CD4-positive, CD25-positive, alpha-beta regulatory T cell (primary cell): ENCODE measurements around the gene SLC39A1. TPM values are rescaled to one million over a fixed set of nuclear protein-coding genes. Genes with fewer than 3 reads are reported as not detected.

Source experiments
- ATAC-seq, 2 donors: fragments of 150-1000 bp; cut with Tn5 transposase; one replicate each; pipeline ENCODE4 v1.10.0; 2021; ENCODE audit warnings: low read depth in 2 of 2, moderate number of reproducible peaks in 2 of 2, moderate library complexity in 1 of 2
- DNase-seq, 3 donors: peaks; one replicate each; pipeline versions ENCODE4 v3.0.0 to v3.0.0-alpha.2; 2012 to 2022; ENCODE audit warnings: mixed read lengths in 1 of 3
- H3K27ac ChIP-seq: one replicate; pipeline ENCODE4 v1.7.0; 2013; ENCODE audit warnings: mild to moderate bottlenecking, low read length; ENCODE audit not compliant: insufficient read depth, poor library complexity, severe bottlenecking
- H3K27me3 ChIP-seq: one replicate; pipeline ENCODE4 v1.7.0; 2013; ENCODE audit warnings: low read length; ENCODE audit not compliant: control insufficient read depth, insufficient read depth
- H3K36me3 ChIP-seq: one replicate; pipeline ENCODE4 v1.7.0; 2013; ENCODE audit warnings: mild to moderate bottlenecking, low read length, moderate library complexity; ENCODE audit not compliant: control insufficient read depth, insufficient read depth
- H3K4me1 ChIP-seq: 2 replicates; pipeline ENCODE4 v1.7.0; 2013; ENCODE audit warnings: mild to moderate bottlenecking, low read length; ENCODE audit not compliant: insufficient read depth, control insufficient read depth, poor library complexity, severe bottlenecking
- H3K4me3 ChIP-seq: one replicate; pipeline ENCODE4 v1.7.0; 2013; ENCODE audit warnings: low read depth, mild to moderate bottlenecking, low read length, moderate library complexity
- H3K9me3 ChIP-seq, 2 experiments: 1 replicate in 1 of 2; 2 replicates in 1 of 2; pipeline ENCODE4 v1.7.0; 2013; ENCODE audit warnings: low read length in 2 of 2, mild to moderate bottlenecking in 1 of 2, moderate library complexity in 1 of 2; ENCODE audit not compliant: control insufficient read depth in 2 of 2
- H3K27ac Mint-ChIP-seq, 3 donors: one replicate each; pipeline ENCODE4 v1.8.0; 2020 to 2022; ENCODE audit warnings: mild to moderate bottlenecking in 3 of 3, mixed read lengths in 3 of 3, moderate library complexity in 2 of 3
- H3K27me3 Mint-ChIP-seq: one replicate; pipeline ENCODE4 v1.8.0; 2022; ENCODE audit warnings: mild to moderate bottlenecking, mixed read lengths
- H3K36me3 Mint-ChIP-seq: one replicate; pipeline ENCODE4 v1.8.0; 2020; ENCODE audit warnings: mixed read lengths
- H3K4me1 Mint-ChIP-seq, 4 donors: one replicate each; pipeline ENCODE4 v1.8.0; 2020 to 2022; ENCODE audit warnings: mixed read lengths in 4 of 4, mild to moderate bottlenecking in 1 of 4
- H3K4me3 Mint-ChIP-seq, 4 donors: one replicate each; pipeline ENCODE4 v1.8.0; 2020 to 2022; ENCODE audit warnings: mild to moderate bottlenecking in 4 of 4, mixed read lengths in 4 of 4, moderate library complexity in 3 of 4
- H3K9me3 Mint-ChIP-seq, 7 donors: one replicate each; pipeline ENCODE4 v1.8.0; 2020 to 2022; ENCODE audit warnings: mixed read lengths in 7 of 7, mild to moderate bottlenecking in 3 of 7, moderate library complexity in 2 of 7
- polyA plus RNA-seq, 4 donors: library from polyadenylated mRNA; unstranded; fragments of 300-500 nt; fragmentation: Illumina TruSeq; gene quantifications; one replicate each; pipeline ENCODE4 v1.2.3, GENCODE V29; 2021
- total RNA-seq: library from RNA; stranded (reverse); gene quantifications from one replicate; pipeline ENCODE4 v1.2.3, GENCODE V29; 2022

SLC39A1 gene
- total and polyA plus RNA-seq, 5 donors from 2014 or later, result 15.8 to 42.1 (median 35.0) TPM

GRCh38 chr1:153938996-153939395, 24.3 kb downstream of the SLC39A1 start:
- H3K36me3 Mint-ChIP-seq, result peaks cover 61% of the 10 kb centered on the region
- H3K9me3 Mint-ChIP-seq, result no peaks in the 10 kb centered on the region
- H3K4me1 ChIP-seq, result peaks cover 19% of the 10 kb centered on the region
- DNase-seq, result no peak
- H3K27me3 ChIP-seq, result no peaks in the 10 kb centered on the region
- H3K27ac Mint-ChIP-seq, result peak overlapping the region in 1 of 3 donors; percentile 45
- H3K27me3 Mint-ChIP-seq, result no peaks in the 10 kb centered on the region
- H3K4me1 Mint-ChIP-seq, result peaks cover 0 to 37% (median 17%) of the 10 kb centered on the region in 4 donors
- no peaks in the 10 kb centered on the region for H3K9me3 ChIP-seq
- no peak for ATAC-seq
- peaks cover 85% of the 10 kb centered on the region for H3K36me3 ChIP-seq
- peak overlapping the region in 1 of 4 donors; percentile 31 for H3K4me3 Mint-ChIP-seq
- H3K4me3 ChIP-seq, result no peak overlapping the region
- no peak overlapping the region for H3K27ac ChIP-seq

- peaks cover 90% of the 10 kb centered on the region for H3K36me3 ChIP-seq
- Mint-ChIP-seq H3K4me3 (peak overlapping the region in 1 of 4 donors; percentile 18), H3K36me3 (peaks cover 59% of the 10 kb centered on the region), H3K27ac (no peak overlapping the region), H3K9me3 (no peaks in the 10 kb centered on the region), H3K4me1 (peaks cover 0 to 23% (median 6%) of the 10 kb centered on the region in 4 donors), H3K27me3 (no peaks in the 10 kb centered on the region)
- DNase-seq, result no peak
- H3K27me3 ChIP-seq, result no peaks in the 10 kb centered on the region
- H3K4me3 ChIP-seq, result no peak overlapping the region
- no peak overlapping the region for H3K27ac ChIP-seq
- H3K9me3 ChIP-seq, result no peaks in the 10 kb centered on the region
- no peak for ATAC-seq
- H3K4me1 ChIP-seq, result peaks cover 3% of the 10 kb centered on the region
Measured at GRCh38 chr1:153937331-153937730, 26.0 kb downstream of the SLC39A1 start.

GRCh38 chr1:153936011-153936802, 27.1 kb downstream of the SLC39A1 start:
- Histone ChIP-seq H3K4me1 (no peaks in the 10 kb centered on the region), H3K9me3 (no peaks in the 10 kb centered on the region), H3K27ac (no peak overlapping the region), H3K36me3 (peaks cover 87% of the 10 kb centered on the region), H3K4me3 (no peak overlapping the region), H3K27me3 (no peaks in the 10 kb centered on the region)
- Mint-ChIP-seq H3K4me3 (no peak overlapping the region), H3K27me3 (no peaks in the 10 kb centered on the region), H3K36me3 (peaks cover 59% of the 10 kb centered on the region), H3K27ac (peak overlapping the region in 2 of 3 donors; percentile 55 to 56), H3K9me3 (no peaks in the 10 kb centered on the region), H3K4me1 (peaks cover 0 to 17% (median 5%) of the 10 kb centered on the region in 4 donors)
- no peak for ATAC-seq
- no peak for DNase-seq

GRCh38 chr1:153934746-153935145, 28.6 kb downstream of the SLC39A1 start:
- Mint-ChIP-seq H3K4me1 (peaks cover 0 to 7% (median 5%) of the 10 kb centered on the region in 4 donors), H3K27me3 (no peaks in the 10 kb centered on the region), H3K9me3 (no peaks in the 10 kb centered on the region), H3K36me3 (peaks cover 51% of the 10 kb centered on the region), H3K27ac (peak overlapping the region in 1 of 3 donors; percentile 78), H3K4me3 (no peak overlapping the region)
- Histone ChIP-seq H3K4me3 (no peak overlapping the region), H3K4me1 (no peaks in the 10 kb centered on the region), H3K27ac (peak overlapping the region; percentile 5), H3K36me3 (peaks cover 87% of the 10 kb centered on the region), H3K9me3 (no peaks in the 10 kb centered on the region), H3K27me3 (no peaks in the 10 kb centered on the region)
- ATAC-seq, result no peak
- no peak for DNase-seq

- H3K4me3 Mint-ChIP-seq, result no peak overlapping the region
- DNase-seq (no peak), ATAC-seq (no peak)
- Histone ChIP-seq H3K4me1 (no peaks in the 10 kb centered on the region), H3K4me3 (no peak overlapping the region), H3K27me3 (no peaks in the 10 kb centered on the region), H3K27ac (no peak overlapping the region), H3K36me3 (peaks cover 79% of the 10 kb centered on the region), H3K9me3 (no peaks in the 10 kb centered on the region)
- no peak overlapping the region for H3K27ac Mint-ChIP-seq
- no peaks in the 10 kb centered on the region for H3K9me3 Mint-ChIP-seq
- no peaks in the 10 kb centered on the region for H3K27me3 Mint-ChIP-seq
- peaks cover 0 to 6% (median 4%) of the 10 kb centered on the region in 4 donors for H3K4me1 Mint-ChIP-seq
- peaks cover 43% of the 10 kb centered on the region for H3K36me3 Mint-ChIP-seq
Measured at GRCh38 chr1:153933955-153934354, 29.4 kb downstream of the SLC39A1 start.

GRCh38 chr1:153933430-153933829, 29.9 kb downstream of the SLC39A1 start:
- no peak overlapping the region for H3K4me3 ChIP-seq
- ATAC-seq (no peak), DNase-seq (no peak)
- no peak overlapping the region for H3K27ac ChIP-seq
- Mint-ChIP-seq H3K4me1 (peaks cover 0 to 6% (median 4%) of the 10 kb centered on the region in 4 donors), H3K27ac (no peak overlapping the region), H3K9me3 (no peaks in the 10 kb centered on the region), H3K4me3 (no peak overlapping the region), H3K36me3 (peaks cover 39% of the 10 kb centered on the region), H3K27me3 (no peaks in the 10 kb centered on the region)
- no peaks in the 10 kb centered on the region for H3K27me3 ChIP-seq
- H3K9me3 ChIP-seq, result no peaks in the 10 kb centered on the region
- no peaks in the 10 kb centered on the region for H3K4me1 ChIP-seq
- peaks cover 75% of the 10 kb centered on the region for H3K36me3 ChIP-seq

GRCh38 chr1:153932156-153933131, 30.9 kb downstream of the SLC39A1 start:
- DNase-seq (no peak), ATAC-seq (no peak)
- H3K36me3 ChIP-seq, result peaks cover 70% of the 10 kb centered on the region
- Mint-ChIP-seq H3K27ac (no peak overlapping the region), H3K4me1 (peaks cover 0 to 10% (median 6%) of the 10 kb centered on the region in 4 donors), H3K36me3 (peaks cover 36% of the 10 kb centered on the region), H3K4me3 (no peak overlapping the region), H3K27me3 (no peaks in the 10 kb centered on the region), H3K9me3 (no peaks in the 10 kb centered on the region)
- H3K4me3 ChIP-seq, result no peak overlapping the region
- H3K27me3 ChIP-seq, result no peaks in the 10 kb centered on the region
- no peak overlapping the region for H3K27ac ChIP-seq
- no peaks in the 10 kb centered on the region for H3K9me3 ChIP-seq
- H3K4me1 ChIP-seq, result no peaks in the 10 kb centered on the region
